Mesothelial cell of epicardium (in vitro differentiated cells): ENCODE measurements around the gene GALNS. TPM values are rescaled to one million over a fixed set of nuclear protein-coding genes. Genes with fewer than 3 reads are reported as not detected.
A peak's percentile ranks its signal among the peaks of the same experiment; 100 is the strongest.

Experiments used
- DNase-seq, 2 experiments: peaks; one replicate each; pipeline ENCODE4 v3.0.0; 2021; ENCODE audit warnings: low spot score in 2 of 2; ENCODE audit not compliant: unreplicated experiment in 2 of 2
- H3K27ac Mint-ChIP-seq: 2 replicates; pipeline ENCODE4 v1.8.0; 2021; ENCODE audit warnings: mixed read lengths
- H3K27me3 Mint-ChIP-seq: 2 replicates; pipeline ENCODE4 v1.8.0; 2021; ENCODE audit warnings: low read depth, mixed read lengths
- H3K36me3 Mint-ChIP-seq: 2 replicates; pipeline ENCODE4 v1.8.0; 2021; ENCODE audit warnings: mixed read lengths
- H3K4me1 Mint-ChIP-seq: 2 replicates; pipeline ENCODE4 v1.8.0; 2021; ENCODE audit warnings: mixed read lengths
- H3K4me3 Mint-ChIP-seq: 2 replicates; pipeline ENCODE4 v1.8.0; 2021; ENCODE audit warnings: mild to moderate bottlenecking, moderate library complexity, mixed read lengths
- H3K9me3 Mint-ChIP-seq: 2 replicates; pipeline ENCODE4 v1.8.0; 2021; ENCODE audit warnings: mixed read lengths
- CTCF ChIP-seq: fragments of 200-600 bp; sonication (generic); IDR thresholded peaks from one replicate; pipeline ENCODE4 v1.5.0; 2021; ENCODE audit warnings: antibody characterized with exemption; ENCODE audit not compliant: unreplicated experiment
- total RNA-seq: library from RNA; stranded (reverse); gene quantifications from 3 replicates; pipeline ENCODE4 v1.2.1, GENCODE V29; 2021

GALNS gene
- total RNA-seq, 1 donor from 2014 or later, result 42.4 TPM

DNA sequence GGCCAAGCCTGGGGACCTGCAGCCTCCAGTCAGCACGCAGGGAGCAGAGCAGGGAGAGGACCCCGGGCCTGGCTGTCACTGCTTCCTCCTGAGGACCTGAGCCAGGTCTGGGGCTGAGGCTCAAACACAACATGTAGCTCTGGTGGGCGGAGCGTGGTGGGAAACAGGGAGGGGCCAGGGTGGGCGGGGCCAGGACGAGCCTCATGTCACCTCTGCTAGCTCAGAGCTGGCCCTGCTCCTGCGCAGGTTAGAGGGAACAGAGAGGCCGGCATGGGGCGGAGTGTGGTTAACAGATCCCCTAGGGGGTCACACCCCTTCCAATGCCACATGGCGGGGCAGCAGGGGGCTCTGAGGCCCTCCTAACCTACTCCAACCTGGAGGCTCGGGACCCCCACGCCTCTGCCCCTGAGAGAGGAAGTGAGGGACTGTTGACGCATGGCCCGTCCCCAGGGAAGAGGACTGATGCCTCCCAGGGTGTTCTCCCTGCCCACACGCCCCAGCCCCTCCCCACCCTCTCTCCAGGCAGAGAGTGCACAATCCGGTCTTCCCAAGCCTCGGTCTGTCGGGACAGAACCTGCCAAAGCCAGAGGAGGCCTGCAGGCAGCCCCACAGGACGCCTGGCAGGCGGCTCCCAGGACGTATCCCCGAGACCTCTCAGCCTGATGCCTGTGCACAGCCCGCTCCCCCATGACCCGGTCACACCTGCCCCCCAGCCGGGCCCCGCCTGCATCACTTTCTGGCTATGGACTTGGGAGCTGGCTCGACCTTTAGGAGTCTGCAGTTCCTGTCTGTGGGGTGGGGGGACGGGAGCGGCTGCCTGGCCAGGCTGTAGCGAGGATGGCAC lies 86.9 kb downstream of the GALNS start:
- Mint-ChIP-seq H3K36me3 (no peaks in the 10 kb centered on the region), H3K27me3 (no peaks in the 10 kb centered on the region), H3K9me3 (no peaks in the 10 kb centered on the region), H3K4me1 (peaks cover 74% of the 10 kb centered on the region), H3K27ac (peak overlapping the region; percentile 82), H3K4me3 (peak overlapping the region; percentile 37)
- no peak for TF ChIP-seq CTCF
- DNase-seq, result peak in 1 of 2 experiments; percentile 60

- DNase-seq, result no peak
- H3K36me3 Mint-ChIP-seq, result no peaks in the 10 kb centered on the region
- no peaks in the 10 kb centered on the region for H3K9me3 Mint-ChIP-seq
- H3K4me1 Mint-ChIP-seq, result peaks cover 79% of the 10 kb centered on the region
- H3K27ac Mint-ChIP-seq, result no peak overlapping the region
- no peak for TF ChIP-seq CTCF
- no peak overlapping the region for H3K4me3 Mint-ChIP-seq
- no peaks in the 10 kb centered on the region for H3K27me3 Mint-ChIP-seq
Measured at GRCh38 chr16:88768071-88768783, 88.5 kb downstream of the GALNS start.

GRCh38 chr16:88767546-88768070 lies 89.1 kb downstream of the GALNS start:
- no peak for TF ChIP-seq CTCF
- Mint-ChIP-seq H3K4me1 (peaks cover 78% of the 10 kb centered on the region), H3K36me3 (no peaks in the 10 kb centered on the region), H3K9me3 (no peaks in the 10 kb centered on the region), H3K27me3 (no peaks in the 10 kb centered on the region), H3K4me3 (no peak overlapping the region), H3K27ac (no peak overlapping the region)
- no peak for DNase-seq

DNA sequence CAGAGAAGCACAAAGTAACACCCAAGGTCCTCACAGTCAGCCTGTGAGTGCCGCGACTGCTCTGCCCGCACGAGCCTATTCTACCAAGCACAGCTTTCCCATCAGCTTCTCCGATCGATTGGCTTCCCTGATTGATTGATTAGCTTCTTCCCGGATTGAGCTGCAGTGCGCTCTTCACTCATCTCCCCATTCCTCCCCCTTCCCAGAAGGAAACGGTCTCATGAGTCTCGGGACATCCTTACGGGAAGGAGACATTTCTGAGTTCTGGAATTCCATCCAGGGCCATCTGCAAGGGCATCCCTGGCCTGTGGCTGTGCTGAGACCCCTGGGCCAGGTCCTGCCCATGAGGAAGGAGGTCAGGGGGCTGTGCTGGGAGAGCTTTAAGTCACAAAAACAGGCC lies 89.8 kb downstream of the GALNS start:
- no peaks in the 10 kb centered on the region for H3K9me3 Mint-ChIP-seq
- H3K27me3 Mint-ChIP-seq, result no peaks in the 10 kb centered on the region
- H3K4me1 Mint-ChIP-seq, result peaks cover 74% of the 10 kb centered on the region
- TF ChIP-seq CTCF, result no peak
- H3K4me3 Mint-ChIP-seq, result no peak overlapping the region
- no peak for DNase-seq
- no peaks in the 10 kb centered on the region for H3K36me3 Mint-ChIP-seq
- peak overlapping the region; percentile 77 for H3K27ac Mint-ChIP-seq

DNA sequence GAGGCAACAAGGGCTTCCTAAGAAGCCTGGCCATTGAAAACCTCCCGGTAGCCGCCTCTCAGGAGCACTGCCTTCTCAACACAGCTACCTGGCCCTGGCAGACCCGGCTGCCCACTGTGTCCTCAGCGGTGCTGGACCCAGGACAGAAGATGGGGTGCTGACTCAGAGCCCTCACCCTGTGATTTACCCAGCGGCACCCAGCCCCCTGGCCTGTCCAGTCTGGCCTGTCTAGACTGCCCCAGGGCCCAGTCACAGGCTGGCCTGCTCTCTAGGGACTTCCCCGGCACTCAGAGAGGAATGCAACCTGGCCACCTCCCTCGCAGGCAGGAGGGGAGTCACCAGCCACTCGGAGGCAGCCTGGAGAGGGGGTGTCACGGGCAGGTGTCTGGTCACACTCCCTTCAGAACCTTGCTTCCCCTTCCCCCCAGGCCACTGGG lies 91.8 kb downstream of the GALNS start:
- Mint-ChIP-seq H3K4me1 (peaks cover 74% of the 10 kb centered on the region), H3K4me3 (no peak overlapping the region), H3K27ac (peak overlapping the region; percentile 98), H3K36me3 (no peaks in the 10 kb centered on the region), H3K27me3 (no peaks in the 10 kb centered on the region), H3K9me3 (no peaks in the 10 kb centered on the region)
- DNase-seq, result peak in 1 of 2 experiments; percentile 72
- no peak for TF ChIP-seq CTCF
